ENCODE results near the gene ATP8A2.

DNA sequence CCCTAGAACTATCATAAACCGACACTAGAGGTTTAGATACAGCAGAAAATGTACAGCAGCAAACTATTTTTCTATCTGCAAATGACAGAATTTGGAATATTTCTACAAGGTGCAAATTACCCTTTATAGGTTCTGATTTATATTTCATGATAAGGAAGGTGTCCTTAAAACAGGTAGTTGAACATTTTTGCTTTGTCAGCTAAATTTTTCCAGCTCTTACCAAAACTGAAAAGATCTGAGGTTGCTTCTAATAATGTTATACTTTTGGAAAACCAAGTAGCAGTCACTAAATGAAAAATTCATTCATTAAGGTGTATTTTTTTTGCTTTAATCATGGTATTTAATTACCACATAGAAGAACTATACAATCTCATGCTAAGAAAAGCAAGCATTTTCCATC lies 671.0 kb downstream of the ATP8A2 start:
- TF ChIP-seq, protein P1, sequence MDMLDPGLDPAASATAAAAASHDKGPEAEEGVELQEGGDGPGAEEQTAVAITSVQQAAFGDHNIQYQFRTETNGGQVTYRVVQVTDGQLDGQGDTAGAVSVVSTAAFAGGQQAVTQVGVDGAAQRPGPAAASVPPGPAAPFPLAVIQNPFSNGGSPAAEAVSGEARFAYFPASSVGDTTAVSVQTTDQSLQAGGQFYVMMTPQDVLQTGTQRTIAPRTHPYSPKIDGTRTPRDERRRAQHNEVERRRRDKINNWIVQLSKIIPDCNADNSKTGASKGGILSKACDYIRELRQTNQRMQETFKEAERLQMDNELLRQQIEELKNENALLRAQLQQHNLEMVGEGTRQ (IDR thresholded peaks at IDR 0.05; ENCODE audit: low read length) = no peak
- TF ChIP-seq POLR2A (IDR thresholded peaks at IDR 0.05; ENCODE audit: control extremely low read depth in 1 of 2, low read depth in 2 of 2, low read length in 2 of 2) = no peak
- TF ChIP-seq EP300 (IDR thresholded peaks at IDR 0.05; ENCODE audit: borderline replicate concordance in 1 of 2, low read depth in 2 of 2, low read length in 2 of 2) = no peak
- TF ChIP-seq, protein P2, sequence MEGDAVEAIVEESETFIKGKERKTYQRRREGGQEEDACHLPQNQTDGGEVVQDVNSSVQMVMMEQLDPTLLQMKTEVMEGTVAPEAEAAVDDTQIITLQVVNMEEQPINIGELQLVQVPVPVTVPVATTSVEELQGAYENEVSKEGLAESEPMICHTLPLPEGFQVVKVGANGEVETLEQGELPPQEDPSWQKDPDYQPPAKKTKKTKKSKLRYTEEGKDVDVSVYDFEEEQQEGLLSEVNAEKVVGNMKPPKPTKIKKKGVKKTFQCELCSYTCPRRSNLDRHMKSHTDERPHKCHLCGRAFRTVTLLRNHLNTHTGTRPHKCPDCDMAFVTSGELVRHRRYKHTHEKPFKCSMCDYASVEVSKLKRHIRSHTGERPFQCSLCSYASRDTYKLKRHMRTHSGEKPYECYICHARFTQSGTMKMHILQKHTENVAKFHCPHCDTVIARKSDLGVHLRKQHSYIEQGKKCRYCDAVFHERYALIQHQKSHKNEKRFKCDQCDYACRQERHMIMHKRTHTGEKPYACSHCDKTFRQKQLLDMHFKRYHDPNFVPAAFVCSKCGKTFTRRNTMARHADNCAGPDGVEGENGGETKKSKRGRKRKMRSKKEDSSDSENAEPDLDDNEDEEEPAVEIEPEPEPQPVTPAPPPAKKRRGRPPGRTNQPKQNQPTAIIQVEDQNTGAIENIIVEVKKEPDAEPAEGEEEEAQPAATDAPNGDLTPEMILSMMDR (IDR thresholded peaks at IDR 0.05; ENCODE audit: control extremely low read depth in 1 of 3, insufficient read depth in 1 of 3, low read depth in 1 of 3, low read length in 3 of 3) = no peak
- no peak for TF ChIP-seq RAD21 (IDR thresholded peaks at IDR 0.05 in 1 of 2, conservative IDR thresholded peaks at IDR 0.05 in 1 of 2; ENCODE audit: low read depth in 2 of 2, low read length in 2 of 2)
- no peak for TF ChIP-seq ASH2L (IDR thresholded peaks at IDR 0.05; ENCODE audit: low read length)
- TF ChIP-seq YY1 (IDR thresholded peaks at IDR 0.05; ENCODE audit: low read depth, low read length) = no peak
- no peak for TF ChIP-seq TBP (IDR thresholded peaks at IDR 0.05; ENCODE audit: low read depth, low read length)

All from H1 (cell line).